Measurements from ENCODE around the gene NRXN2. TPM values are rescaled to one million over a fixed set of nuclear protein-coding genes. Genes with fewer than 3 reads are reported as not detected.

The NRXN2 gene
- total and polyA plus RNA-seq, 2 donors (not counting 3 experiments of a cell fraction or from before 2014, with no cell fraction given) = not detected

DNA sequence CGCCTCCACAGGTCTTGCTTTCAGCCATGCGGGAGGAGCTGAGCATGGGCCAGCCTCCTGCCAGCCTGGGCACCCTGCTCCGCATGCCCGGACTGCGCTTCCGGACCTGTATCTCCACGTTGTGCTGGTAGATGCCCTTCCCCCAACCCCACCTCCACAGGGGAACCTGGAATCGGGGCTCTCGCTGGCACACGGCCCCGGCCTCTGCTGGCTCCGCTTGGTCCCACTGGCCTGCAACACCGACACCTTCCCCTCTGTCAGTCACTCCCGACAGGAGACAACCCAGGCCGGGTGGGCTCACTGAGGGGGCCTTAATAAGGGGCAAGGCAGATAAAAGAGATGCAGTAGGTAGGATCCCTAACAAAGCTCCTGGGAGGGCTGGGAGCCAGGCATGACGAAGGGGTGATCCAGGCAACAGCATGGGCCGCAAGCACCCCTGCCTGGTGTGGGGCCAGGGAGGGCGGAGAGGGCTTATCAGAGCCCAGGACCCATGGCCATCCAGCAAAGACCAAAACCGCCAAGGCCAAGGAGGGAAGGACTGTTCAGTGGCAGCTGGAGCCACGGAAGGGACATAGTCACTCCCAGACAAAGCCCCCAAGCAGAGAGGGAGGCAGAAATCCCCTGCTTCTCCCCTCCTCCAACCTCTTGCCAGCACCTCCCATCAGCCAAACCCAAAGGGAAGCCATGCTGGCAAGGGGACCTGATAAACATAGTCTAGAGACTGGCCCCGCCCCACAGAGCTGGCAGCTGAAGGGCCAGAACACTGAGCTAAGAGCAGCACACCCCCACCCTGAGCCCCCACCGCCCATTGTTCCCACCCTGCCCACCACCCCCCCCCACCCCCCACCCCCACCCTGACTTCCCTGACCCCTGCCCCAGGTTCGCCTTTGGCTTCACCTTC lies 124.0 kb downstream of the NRXN2 start:
- dilution Hi-C loops (cut with MboI; ENCODE audit: extremely low pct_ligation_motif_present, low sequenced_read_pairs) = no loop called here
- Histone ChIP-seq H4K20me1 (replicated peaks; ENCODE audit: control insufficient read depth, extremely low read depth, insufficient read depth, low read length) (no peaks in the 10 kb centered on the region), H3K4me2 (ENCODE audit: insufficient read depth, low read length) (no peak overlapping the region), H3K9ac (replicated peaks; ENCODE audit: extremely low read depth, insufficient read depth, low read length) (no peak overlapping the region), H3K79me2 (ENCODE audit: control insufficient read depth, insufficient read depth, low read length) (no peaks in the 10 kb centered on the region), H3K4me1 (ENCODE audit: control insufficient read depth, extremely low read depth, insufficient read depth, low read length) (no peaks in the 10 kb centered on the region), H3K27me3 (ENCODE audit: control insufficient read depth in 2 of 2, insufficient read depth in 2 of 2, low read length in 2 of 2) (no peaks in the 10 kb centered on the region), H3K9me3 (replicated peaks; ENCODE audit: control insufficient read depth, insufficient read depth, low read length) (no peaks in the 10 kb centered on the region), H3K36me3 (ENCODE audit: control insufficient read depth in 2 of 2, extremely low read depth in 1 of 2, insufficient read depth in 2 of 2, low read length in 2 of 2) (no peaks in the 10 kb centered on the region), H3K9me1 (replicated peaks; ENCODE audit: control insufficient read depth, extremely low read depth, insufficient read depth, low read length) (no peaks in the 10 kb centered on the region), H3K27ac (ENCODE audit: insufficient read depth, low read depth, low read length) (no peak overlapping the region), H3K4me3 (replicated peaks in 1 of 3; ENCODE audit: insufficient read depth in 1 of 3, low read depth in 1 of 3, low read length in 3 of 3) (no peak overlapping the region), H2AFZ (ENCODE audit: low read depth, low read length) (no peak overlapping the region)
- BruUV-seq (replicated peaks) = no TSS peak
- CTCF ChIA-PET = no interaction called here
- no peak for FAIRE-seq
- TF ChIP-seq MYC (IDR thresholded peaks at IDR 0.05; ENCODE audit: low read depth, low read length) = no peak
- DNase-seq (ENCODE audit: low read depth, low spot score) = no peak
- POLR2A ChIA-PET = no interaction called here
- intact Hi-C loops (cut with micrococcal nuclease) = no loop called here

DNA sequence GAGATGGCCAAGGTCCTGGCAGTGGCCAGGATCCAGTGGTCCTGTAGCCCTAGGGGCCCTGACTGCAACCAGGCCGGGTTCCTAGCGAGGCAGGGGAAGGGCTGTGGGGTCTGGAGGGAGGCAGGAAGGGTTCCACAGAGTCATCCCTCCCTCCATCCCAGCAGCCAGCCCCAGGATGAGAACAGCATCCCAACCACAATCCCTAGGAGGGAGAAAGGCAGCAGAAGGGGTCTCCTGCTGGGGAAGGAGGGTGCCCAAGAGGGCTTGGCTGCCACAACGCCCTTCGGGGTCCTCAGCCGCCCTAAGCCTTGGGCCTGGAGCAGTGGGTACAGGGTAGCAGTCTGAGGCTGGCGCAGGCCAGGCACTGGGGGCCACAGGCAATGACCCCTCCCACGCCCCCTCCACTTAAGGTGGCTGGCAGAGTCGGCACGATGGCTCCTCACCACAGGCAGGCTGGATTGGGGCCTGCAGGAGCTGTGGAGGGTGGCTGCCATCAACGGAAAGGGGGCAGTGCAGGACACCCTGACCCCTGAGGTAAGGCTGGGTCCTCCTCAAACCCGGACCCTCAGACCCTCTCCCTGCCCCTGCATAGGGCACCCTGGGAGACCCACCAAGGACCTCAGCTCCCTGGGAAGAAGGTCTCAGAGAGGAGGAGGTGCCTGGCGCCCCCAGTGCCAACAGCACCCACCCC lies 124.7 kb downstream of the NRXN2 start:
- no peaks in the 10 kb centered on the region for H3K9me3 ChIP-seq (replicated peaks; ENCODE audit: control insufficient read depth, insufficient read depth, low read length)
- no peaks in the 10 kb centered on the region for H3K9me1 ChIP-seq (replicated peaks; ENCODE audit: control insufficient read depth, extremely low read depth, insufficient read depth, low read length)
- H3K9ac ChIP-seq (replicated peaks; ENCODE audit: extremely low read depth, insufficient read depth, low read length) = no peak overlapping the region
- H3K79me2 ChIP-seq (ENCODE audit: control insufficient read depth, insufficient read depth, low read length) = no peaks in the 10 kb centered on the region
- TF ChIP-seq FOS (IDR thresholded peaks at IDR 0.05; ENCODE audit: borderline replicate concordance, insufficient read depth, low read length) (no peak), MYC (IDR thresholded peaks at IDR 0.05; ENCODE audit: low read depth, low read length) (no peak), JUN (IDR thresholded peaks at IDR 0.05; ENCODE audit: borderline replicate concordance, insufficient read depth, insufficient read length, low read depth) (no peak), POLR2A (IDR thresholded peaks at IDR 0.05; ENCODE audit: low read depth, low read length) (no peak), EZH2 (IDR thresholded peaks at IDR 0.05; ENCODE audit: borderline replicate concordance, low read depth, low read length, severe bottlenecking) (no peak), POLR2AphosphoS5 (IDR thresholded peaks at IDR 0.05; ENCODE audit: insufficient read depth, low read depth, low read length) (no peak), GATA2 (IDR thresholded peaks at IDR 0.05; ENCODE audit: insufficient read depth, insufficient read length, low read depth, low read length) (no peak)
- TF ChIP-seq, protein P1, sequence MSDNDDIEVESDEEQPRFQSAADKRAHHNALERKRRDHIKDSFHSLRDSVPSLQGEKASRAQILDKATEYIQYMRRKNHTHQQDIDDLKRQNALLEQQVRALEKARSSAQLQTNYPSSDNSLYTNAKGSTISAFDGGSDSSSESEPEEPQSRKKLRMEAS (IDR thresholded peaks at IDR 0.05; ENCODE audit: insufficient read depth, insufficient read length) = no peak
- TF ChIP-seq, protein P2, sequence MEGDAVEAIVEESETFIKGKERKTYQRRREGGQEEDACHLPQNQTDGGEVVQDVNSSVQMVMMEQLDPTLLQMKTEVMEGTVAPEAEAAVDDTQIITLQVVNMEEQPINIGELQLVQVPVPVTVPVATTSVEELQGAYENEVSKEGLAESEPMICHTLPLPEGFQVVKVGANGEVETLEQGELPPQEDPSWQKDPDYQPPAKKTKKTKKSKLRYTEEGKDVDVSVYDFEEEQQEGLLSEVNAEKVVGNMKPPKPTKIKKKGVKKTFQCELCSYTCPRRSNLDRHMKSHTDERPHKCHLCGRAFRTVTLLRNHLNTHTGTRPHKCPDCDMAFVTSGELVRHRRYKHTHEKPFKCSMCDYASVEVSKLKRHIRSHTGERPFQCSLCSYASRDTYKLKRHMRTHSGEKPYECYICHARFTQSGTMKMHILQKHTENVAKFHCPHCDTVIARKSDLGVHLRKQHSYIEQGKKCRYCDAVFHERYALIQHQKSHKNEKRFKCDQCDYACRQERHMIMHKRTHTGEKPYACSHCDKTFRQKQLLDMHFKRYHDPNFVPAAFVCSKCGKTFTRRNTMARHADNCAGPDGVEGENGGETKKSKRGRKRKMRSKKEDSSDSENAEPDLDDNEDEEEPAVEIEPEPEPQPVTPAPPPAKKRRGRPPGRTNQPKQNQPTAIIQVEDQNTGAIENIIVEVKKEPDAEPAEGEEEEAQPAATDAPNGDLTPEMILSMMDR (IDR thresholded peaks at IDR 0.05; ENCODE audit: extremely low read depth in 1 of 2, insufficient read depth in 1 of 2, low read depth in 1 of 2, low read length in 2 of 2) = no peak
- no peak overlapping the region for H3K4me2 ChIP-seq (ENCODE audit: insufficient read depth, low read length)
- no peak overlapping the region for H3K27ac ChIP-seq (ENCODE audit: insufficient read depth, low read depth, low read length)
- FAIRE-seq (no peak), DNase-seq (ENCODE audit: low read depth, low spot score) (no peak)
- BruUV-seq (replicated peaks) = no TSS peak
- H2AFZ ChIP-seq (ENCODE audit: low read depth, low read length) = no peak overlapping the region
- H3K4me3 ChIP-seq (replicated peaks in 1 of 3; ENCODE audit: insufficient read depth in 1 of 3, low read depth in 1 of 3, low read length in 3 of 3) = no peak overlapping the region
- no peaks in the 10 kb centered on the region for H3K4me1 ChIP-seq (ENCODE audit: control insufficient read depth, extremely low read depth, insufficient read depth, low read length)
- ChIA-PET POLR2A (no interaction called here), CTCF (no interaction called here)
- intact Hi-C loops (cut with micrococcal nuclease) (no loop called here), dilution Hi-C loops (cut with MboI; ENCODE audit: extremely low pct_ligation_motif_present, low sequenced_read_pairs) (no loop called here)
- no peaks in the 10 kb centered on the region for H3K36me3 ChIP-seq (ENCODE audit: control insufficient read depth in 2 of 2, extremely low read depth in 1 of 2, insufficient read depth in 2 of 2, low read length in 2 of 2)
- H4K20me1 ChIP-seq (replicated peaks; ENCODE audit: control insufficient read depth, extremely low read depth, insufficient read depth, low read length) = no peaks in the 10 kb centered on the region
- H3K27me3 ChIP-seq (ENCODE audit: control insufficient read depth in 2 of 2, insufficient read depth in 2 of 2, low read length in 2 of 2) = no peaks in the 10 kb centered on the region

Data from endothelial cell of umbilical vein (primary cell).